ELF-1 (cell line): ENCODE measurements around the gene SMPX.
"Not testable (repeated sequence)": the region's sequence is repeated elsewhere in the genome, so short reads cannot be mapped to it uniquely, and the experiment has no call there.

Source experiments
- DNase-seq: peaks from one replicate; pipeline ENCODE4 v3.0.0-alpha.2; 2016; ENCODE audit warnings: low read depth, low spot score

The SMPX gene

GRCh38 chrX:21757960-21758359 lies at the start of gene SMPX:
Gene SMPX, minus strand, starts transcription at chrX:21758116. Its CDS starts 3,826 bp downstream, at chrX:21754290.
- peak; percentile 38 for DNase-seq

- no peak for DNase-seq
These were observed 48.8 kb upstream of the SMPX start for GRCh38 chrX:21806691-21807090.

GRCh38 chrX:21802839-21803238 lies 44.9 kb upstream of the SMPX start:
- DNase-seq: no peak

GRCh38 chrX:21802054-21802670 lies 44.2 kb upstream of the SMPX start:
- no peak for DNase-seq

- DNase-seq: no peak
These were observed 42.4 kb upstream of the SMPX start for GRCh38 chrX:21800344-21800770.

- no peak for DNase-seq
These were observed 41.9 kb upstream of the SMPX start for GRCh38 chrX:21799767-21800166.

- DNase-seq: no peak
These were observed 40.8 kb upstream of the SMPX start for GRCh38 chrX:21798677-21799219.

- no peak for DNase-seq
These were observed 24.1 kb upstream of the SMPX start for GRCh38 chrX:21781976-21782375.

GRCh38 chrX:21781525-21781924 lies 23.6 kb upstream of the SMPX start:
- DNase-seq: no peak

- DNase-seq: no peak
These were observed 21.2 kb upstream of the SMPX start for GRCh38 chrX:21779095-21779494.

GRCh38 chrX:21778236-21778635 lies 20.3 kb upstream of the SMPX start:
- DNase-seq: peak; percentile 69

GRCh38 chrX:21775128-21775527 lies 17.2 kb upstream of the SMPX start:
- DNase-seq: not testable (repeated sequence)

GRCh38 chrX:21773036-21773435 lies 15.1 kb upstream of the SMPX start:
- DNase-seq: not testable (repeated sequence)

- DNase-seq: peak; percentile 94
These were observed 12.9 kb upstream of the SMPX start for GRCh38 chrX:21770631-21771321.

- no peak for DNase-seq
These were observed 8.2 kb upstream of the SMPX start for GRCh38 chrX:21766101-21766500.

GRCh38 chrX:21764008-21764407 lies 6.1 kb upstream of the SMPX start:
- no peak for DNase-seq

- no peak for DNase-seq
These were observed 572 bp upstream of the SMPX start for GRCh38 chrX:21758488-21758887.

- no peak for DNase-seq
These were observed 959 bp downstream of the SMPX start for GRCh38 chrX:21756785-21757529.

GRCh38 chrX:21749924-21750323 lies 8.0 kb downstream of the SMPX start:
- no peak for DNase-seq

- no peak for DNase-seq
These were observed 9.7 kb downstream of the SMPX start for GRCh38 chrX:21748235-21748634.

GRCh38 chrX:21747558-21747957 lies 10.4 kb downstream of the SMPX start:
- peak; percentile 41 for DNase-seq

- no peak for DNase-seq
These were observed 12.2 kb downstream of the SMPX start for GRCh38 chrX:21745756-21746155.
